ENCODE results near the gene RBFOX1.

DNA sequence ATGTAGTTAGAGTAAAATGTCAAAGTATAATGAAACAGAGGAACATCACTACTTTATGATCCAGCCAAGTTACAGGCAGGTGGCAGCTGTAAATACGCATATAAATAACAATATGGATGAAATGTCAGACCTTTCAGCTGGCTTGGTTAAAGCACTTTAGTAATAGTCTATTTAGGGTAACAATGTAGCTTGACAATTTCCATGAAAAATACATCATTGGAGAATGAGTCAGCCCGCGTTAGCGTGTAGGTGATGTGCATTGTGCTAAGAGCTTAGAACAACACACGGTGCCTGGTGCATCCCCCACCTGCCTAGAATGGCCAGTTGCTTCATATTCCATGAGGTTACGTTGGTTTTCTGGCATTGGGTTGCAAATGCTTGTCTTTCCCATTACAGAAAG is 119.4 kb downstream of the RBFOX1 start:
- TF ChIP-seq, protein P1, sequence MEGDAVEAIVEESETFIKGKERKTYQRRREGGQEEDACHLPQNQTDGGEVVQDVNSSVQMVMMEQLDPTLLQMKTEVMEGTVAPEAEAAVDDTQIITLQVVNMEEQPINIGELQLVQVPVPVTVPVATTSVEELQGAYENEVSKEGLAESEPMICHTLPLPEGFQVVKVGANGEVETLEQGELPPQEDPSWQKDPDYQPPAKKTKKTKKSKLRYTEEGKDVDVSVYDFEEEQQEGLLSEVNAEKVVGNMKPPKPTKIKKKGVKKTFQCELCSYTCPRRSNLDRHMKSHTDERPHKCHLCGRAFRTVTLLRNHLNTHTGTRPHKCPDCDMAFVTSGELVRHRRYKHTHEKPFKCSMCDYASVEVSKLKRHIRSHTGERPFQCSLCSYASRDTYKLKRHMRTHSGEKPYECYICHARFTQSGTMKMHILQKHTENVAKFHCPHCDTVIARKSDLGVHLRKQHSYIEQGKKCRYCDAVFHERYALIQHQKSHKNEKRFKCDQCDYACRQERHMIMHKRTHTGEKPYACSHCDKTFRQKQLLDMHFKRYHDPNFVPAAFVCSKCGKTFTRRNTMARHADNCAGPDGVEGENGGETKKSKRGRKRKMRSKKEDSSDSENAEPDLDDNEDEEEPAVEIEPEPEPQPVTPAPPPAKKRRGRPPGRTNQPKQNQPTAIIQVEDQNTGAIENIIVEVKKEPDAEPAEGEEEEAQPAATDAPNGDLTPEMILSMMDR (IDR thresholded peaks at IDR 0.05) = no peak
- TF ChIP-seq POLR2A (IDR thresholded peaks at IDR 0.05) = no peak
